Adrenal gland (tissue), 5 donors: ENCODE measurements around the gene SLC1A2.

ENCODE experiments used
- POLR2A ChIP-seq, 2 donors: fragments of 450-650 bp; IDR thresholded peaks; one replicate each; pipeline ENCODE4 v1.6.1; 2017; ENCODE audit warnings: antibody characterized with exemption in 2 of 2, mild to moderate bottlenecking in 2 of 2, moderate library complexity in 1 of 2
- TF ChIP-seq, protein P1 (sequence below), 6 experiments: fragments of 450-650 bp in 4 of 6; fragments of 200-600 bp in 2 of 6; sonication (generic) in 1 of 6; IDR thresholded peaks; 1 replicate in 5 of 6; 2 replicates in 1 of 6; pipeline versions ENCODE4 v1.5.1 to v1.8.0; 2016 to 2021; ENCODE audit warnings: antibody characterized with exemption in 6 of 6, mild to moderate bottlenecking in 2 of 6, moderate library complexity in 1 of 6
- donor health status: DM: no; HTN: no; CAD: no.

DNA sequence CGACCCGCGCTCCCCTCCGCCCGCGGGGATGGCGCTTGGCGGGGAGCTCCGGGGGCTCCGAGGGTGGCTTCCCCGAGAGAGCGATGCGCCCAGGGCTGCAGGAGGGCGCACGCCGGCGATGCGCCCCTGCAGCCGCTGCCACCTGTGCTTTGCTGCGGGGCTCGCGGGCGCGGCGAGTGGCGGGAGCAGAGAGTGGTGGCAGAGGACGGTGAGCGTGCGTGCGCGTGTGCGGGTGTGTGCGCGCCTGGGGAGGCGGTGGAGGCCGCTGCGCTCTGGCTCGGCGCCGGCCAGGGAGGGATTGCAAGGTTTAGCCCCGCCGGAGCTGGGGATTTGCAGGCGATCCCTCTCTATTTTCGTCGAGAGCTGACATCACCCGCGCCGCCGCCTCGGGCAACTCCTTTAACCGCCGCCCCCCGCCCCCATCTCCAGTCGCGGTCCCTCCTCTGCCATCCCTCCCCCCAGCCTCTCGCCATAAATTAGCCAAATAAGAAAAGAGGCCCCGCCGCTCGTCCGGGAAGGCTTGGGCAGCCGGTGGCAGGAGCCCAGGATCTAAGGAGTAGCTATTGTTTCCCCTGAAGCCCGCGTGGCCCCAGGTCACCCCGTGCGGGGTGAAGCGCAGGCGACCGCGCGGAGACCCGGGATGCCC, at the start of gene SLC1A2:
- TF ChIP-seq, protein P1, sequence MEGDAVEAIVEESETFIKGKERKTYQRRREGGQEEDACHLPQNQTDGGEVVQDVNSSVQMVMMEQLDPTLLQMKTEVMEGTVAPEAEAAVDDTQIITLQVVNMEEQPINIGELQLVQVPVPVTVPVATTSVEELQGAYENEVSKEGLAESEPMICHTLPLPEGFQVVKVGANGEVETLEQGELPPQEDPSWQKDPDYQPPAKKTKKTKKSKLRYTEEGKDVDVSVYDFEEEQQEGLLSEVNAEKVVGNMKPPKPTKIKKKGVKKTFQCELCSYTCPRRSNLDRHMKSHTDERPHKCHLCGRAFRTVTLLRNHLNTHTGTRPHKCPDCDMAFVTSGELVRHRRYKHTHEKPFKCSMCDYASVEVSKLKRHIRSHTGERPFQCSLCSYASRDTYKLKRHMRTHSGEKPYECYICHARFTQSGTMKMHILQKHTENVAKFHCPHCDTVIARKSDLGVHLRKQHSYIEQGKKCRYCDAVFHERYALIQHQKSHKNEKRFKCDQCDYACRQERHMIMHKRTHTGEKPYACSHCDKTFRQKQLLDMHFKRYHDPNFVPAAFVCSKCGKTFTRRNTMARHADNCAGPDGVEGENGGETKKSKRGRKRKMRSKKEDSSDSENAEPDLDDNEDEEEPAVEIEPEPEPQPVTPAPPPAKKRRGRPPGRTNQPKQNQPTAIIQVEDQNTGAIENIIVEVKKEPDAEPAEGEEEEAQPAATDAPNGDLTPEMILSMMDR (IDR thresholded peaks at IDR 0.05) = no peak
- no peak for TF ChIP-seq POLR2A (IDR thresholded peaks at IDR 0.05)
